A673 (cell line): ENCODE results near the gene SHISA9. TPM values are rescaled to one million over a fixed set of nuclear protein-coding genes. Genes with fewer than 3 reads are reported as not detected.

ENCODE experiments used
- BruUV-seq: library from RNA; stranded (reverse); fragments of 400-500 nt; replicated peaks from 2 replicates; lab custom pipeline; 2021; lab: Mats Ljungman, UMichigan
- CTCF ChIA-PET: fragments of 300-600 bp; sonication (Branson Sonifier 250); formaldehyde crosslinking; loops from one replicate; lab custom pipeline; 2022; ENCODE audit warnings: antibody characterized with exemption; lab: Charles Lee
- POLR2A ChIA-PET: fragments of 300-600 bp; sonication (Branson Sonifier 250); formaldehyde crosslinking; loops from one replicate; lab custom pipeline; 2022; ENCODE audit warnings: antibody characterized with exemption; ENCODE audit not compliant: low non-redundant PET; lab: Charles Lee
- DNase-seq: peaks from one replicate; pipeline ENCODE4 v3.0.0-alpha.2; 2015; ENCODE audit warnings: low spot score
- H3K27ac ChIP-seq: fragments of 200-600 bp; sonication (generic); 2 replicates; pipeline ENCODE4 v1.5.1; 2016; ENCODE audit warnings: mixed run types, low read depth, mild to moderate bottlenecking, mixed read lengths, antibody characterized with exemption, low read length; ENCODE audit not compliant: poor library complexity, severe bottlenecking
- H3K27me3 ChIP-seq: fragments of 200-600 bp; sonication (generic); replicated peaks from 2 replicates; pipeline ENCODE4 v1.6.1; 2017; ENCODE audit warnings: mixed run types, low read depth, mild to moderate bottlenecking, mixed read lengths, antibody characterized with exemption, low read length; ENCODE audit not compliant: insufficient read depth, poor library complexity
- H3K36me3 ChIP-seq: fragments of 200-600 bp; sonication (generic); 2 replicates; pipeline ENCODE4 v1.6.1; 2016; ENCODE audit warnings: mixed run types, mild to moderate bottlenecking, mixed read lengths, antibody characterized with exemption, low read length; ENCODE audit not compliant: insufficient read depth, poor library complexity, severe bottlenecking
- H3K4me1 ChIP-seq: fragments of 200-600 bp; sonication (generic); 2 replicates; pipeline ENCODE4 v1.6.1; 2017; ENCODE audit warnings: mixed run types, mild to moderate bottlenecking, mixed read lengths, antibody characterized with exemption, low read length; ENCODE audit not compliant: insufficient read depth, poor library complexity, severe bottlenecking
- H3K4me3 ChIP-seq: fragments of 200-600 bp; sonication (generic); 2 replicates; pipeline ENCODE4 v1.5.1; 2016; ENCODE audit warnings: low read depth, mixed run types, mild to moderate bottlenecking, mixed read lengths, low read length; ENCODE audit not compliant: poor library complexity, severe bottlenecking
- H3K9me3 ChIP-seq: fragments of 200-600 bp; sonication (generic); 2 replicates; pipeline ENCODE4 v1.6.1; 2016; ENCODE audit warnings: mixed run types, low read depth, mild to moderate bottlenecking, mixed read lengths, antibody characterized with exemption, low read length; ENCODE audit not compliant: poor library complexity, severe bottlenecking
- EZH2 ChIP-seq: fragments of 200-600 bp; sonication (generic); IDR thresholded peaks from 2 replicates; pipeline ENCODE4 v1.6.1; 2017; ENCODE audit warnings: borderline replicate concordance, low read depth, mild to moderate bottlenecking, mixed read lengths, antibody characterized with exemption, low read length; ENCODE audit not compliant: poor library complexity, severe bottlenecking
- intact Hi-C: fragments of 100-400 bp; cut with micrococcal nuclease; formaldehyde crosslinking; loops from one replicate; pipeline ENCODE4 v1.10.0; 2022; ENCODE audit not compliant: unreplicated experiment
- total RNA-seq: library from RNA; stranded (reverse); gene quantifications from 2 replicates; pipeline ENCODE4 v1.2.3, GENCODE V29; 2021
- TF ChIP-seq, protein P1 (sequence below): fragments of 300-800, 200-600 bp; sonication (generic); conservative IDR thresholded peaks from 2 replicates; pipeline ENCODE4 v1.5.1; 2017; ENCODE audit warnings: low read depth, mild to moderate bottlenecking, antibody characterized with exemption, low read length, moderate library complexity, mixed read lengths

SHISA9 gene
- total RNA-seq, 1 experiment from 2014 or later = not detected

DNA sequence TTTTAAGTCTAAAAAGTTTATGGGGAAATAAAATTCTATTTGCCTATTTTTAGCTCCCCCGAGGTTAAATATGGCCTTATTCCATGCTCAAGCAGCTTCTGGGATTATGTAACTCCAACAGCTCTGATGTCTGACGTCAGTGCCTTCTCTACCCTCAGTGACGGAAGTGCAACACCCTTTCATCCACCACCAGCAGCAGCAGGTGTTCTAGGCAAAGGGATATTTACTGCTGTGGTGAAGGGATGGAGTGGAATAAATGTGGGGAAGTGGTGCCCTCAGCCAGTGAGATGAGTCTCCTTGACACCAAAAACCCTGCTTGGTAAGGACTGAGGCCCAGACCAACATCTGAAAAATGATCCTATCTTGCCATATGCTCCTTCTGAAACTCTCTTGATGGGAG, 247.4 kb downstream of the SHISA9 start:
- CTCF ChIA-PET = interaction anchor here (0.7 kb wide), 1 partner anchor 8 kb away, joined by 4 read pairs; no protein-coding TSS in a partner anchor
- no TSS peak for BruUV-seq
- intact Hi-C loops = no loop called here
- H3K36me3 ChIP-seq = no peaks in the 10 kb centered on the region
- no peaks in the 10 kb centered on the region for H3K27me3 ChIP-seq
- TF ChIP-seq, protein P1, sequence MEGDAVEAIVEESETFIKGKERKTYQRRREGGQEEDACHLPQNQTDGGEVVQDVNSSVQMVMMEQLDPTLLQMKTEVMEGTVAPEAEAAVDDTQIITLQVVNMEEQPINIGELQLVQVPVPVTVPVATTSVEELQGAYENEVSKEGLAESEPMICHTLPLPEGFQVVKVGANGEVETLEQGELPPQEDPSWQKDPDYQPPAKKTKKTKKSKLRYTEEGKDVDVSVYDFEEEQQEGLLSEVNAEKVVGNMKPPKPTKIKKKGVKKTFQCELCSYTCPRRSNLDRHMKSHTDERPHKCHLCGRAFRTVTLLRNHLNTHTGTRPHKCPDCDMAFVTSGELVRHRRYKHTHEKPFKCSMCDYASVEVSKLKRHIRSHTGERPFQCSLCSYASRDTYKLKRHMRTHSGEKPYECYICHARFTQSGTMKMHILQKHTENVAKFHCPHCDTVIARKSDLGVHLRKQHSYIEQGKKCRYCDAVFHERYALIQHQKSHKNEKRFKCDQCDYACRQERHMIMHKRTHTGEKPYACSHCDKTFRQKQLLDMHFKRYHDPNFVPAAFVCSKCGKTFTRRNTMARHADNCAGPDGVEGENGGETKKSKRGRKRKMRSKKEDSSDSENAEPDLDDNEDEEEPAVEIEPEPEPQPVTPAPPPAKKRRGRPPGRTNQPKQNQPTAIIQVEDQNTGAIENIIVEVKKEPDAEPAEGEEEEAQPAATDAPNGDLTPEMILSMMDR = no peak
- no peak for TF ChIP-seq EZH2
- no peak for DNase-seq
- no peaks in the 10 kb centered on the region for H3K4me1 ChIP-seq
- H3K4me3 ChIP-seq = no peak overlapping the region
- no peak overlapping the region for H3K27ac ChIP-seq
- peaks cover 15% of the 10 kb centered on the region for H3K9me3 ChIP-seq
- POLR2A ChIA-PET = no interaction called here

DNA sequence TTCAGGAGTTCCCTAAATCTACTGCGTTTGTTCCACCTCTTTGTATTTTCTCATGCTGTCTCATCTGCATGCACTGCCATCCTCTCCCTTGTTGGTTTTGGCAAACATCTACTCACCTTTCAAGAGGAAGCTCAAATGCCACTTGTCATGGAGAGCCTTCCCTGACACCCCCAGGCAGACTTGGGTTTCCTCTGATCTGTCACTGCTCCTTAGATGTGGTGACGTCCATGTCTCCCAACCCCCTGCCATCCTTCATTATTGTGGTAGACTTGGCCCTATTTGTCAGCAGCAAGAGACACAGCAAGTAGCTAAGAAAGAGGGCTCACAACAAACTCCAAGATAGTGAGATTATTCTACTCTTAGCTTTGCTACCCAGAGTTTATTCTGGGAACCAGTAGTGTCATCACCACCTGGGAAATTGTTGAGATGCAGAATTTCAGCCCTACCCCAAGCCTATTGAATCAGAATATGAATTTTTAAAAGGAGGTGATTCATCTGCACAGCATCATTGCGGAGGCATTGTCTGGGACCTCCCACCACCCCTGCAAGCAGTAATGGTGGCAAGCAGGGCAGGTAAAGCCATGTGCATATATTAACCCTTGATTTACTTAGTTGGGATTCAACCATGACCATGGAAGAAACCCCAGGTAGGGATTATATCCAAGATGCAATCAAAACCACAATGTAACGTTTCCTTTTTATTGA, 248.9 kb downstream of the SHISA9 start:
- CTCF ChIA-PET = no interaction called here
- no peak for TF ChIP-seq EZH2
- TF ChIP-seq, protein P1 = no peak
- no TSS peak for BruUV-seq

DNA sequence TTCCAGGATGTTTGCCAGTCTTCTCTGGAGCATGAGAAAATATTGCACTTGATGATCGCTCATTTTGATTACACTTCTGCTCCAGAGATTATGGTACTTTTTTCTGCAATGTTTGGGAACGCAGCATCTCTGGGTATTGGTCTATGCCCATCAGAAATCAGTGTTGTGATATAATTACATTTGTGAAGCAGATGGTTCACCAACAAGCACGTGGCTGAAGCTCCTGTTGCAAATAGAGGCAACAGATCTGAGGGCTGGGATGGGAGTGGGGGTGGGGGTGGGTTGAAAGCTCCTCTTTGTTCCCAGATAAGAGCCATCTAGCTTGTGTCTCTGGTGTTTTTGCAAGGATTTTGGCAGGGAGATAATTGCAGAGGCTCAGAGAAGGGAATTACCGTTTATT, 252.3 kb downstream of the SHISA9 start:
- intact Hi-C loops = no loop called here
- Histone ChIP-seq H3K36me3 (no peaks in the 10 kb centered on the region), H3K4me1 (no peaks in the 10 kb centered on the region), H3K9me3 (peaks cover 5% of the 10 kb centered on the region), H3K27me3 (no peaks in the 10 kb centered on the region), H3K4me3 (no peak overlapping the region), H3K27ac (no peak overlapping the region)
- ChIA-PET CTCF (no interaction called here), POLR2A (no interaction called here)
- no peak for DNase-seq
- no peak for TF ChIP-seq EZH2
- TF ChIP-seq, protein P1 = no peak
- no TSS peak for BruUV-seq

More for the DNA sequence above, 248.9 kb downstream of the SHISA9 start:
- no peaks in the 10 kb centered on the region for H3K27me3 ChIP-seq
- POLR2A ChIA-PET = no interaction called here
- DNase-seq = no peak
- intact Hi-C loops = no loop called here
- peaks cover 14% of the 10 kb centered on the region for H3K9me3 ChIP-seq
- no peaks in the 10 kb centered on the region for H3K4me1 ChIP-seq
- no peaks in the 10 kb centered on the region for H3K36me3 ChIP-seq
- no peak overlapping the region for H3K27ac ChIP-seq
- no peak overlapping the region for H3K4me3 ChIP-seq
